GM19240 (cell line): ENCODE data around the gene PIGQ.

Experiments
- DNase-seq: peaks from one replicate; pipeline ENCODE4 v3.0.0; 2011; ENCODE audit warnings: low spot score; ENCODE audit not compliant: insufficient read length

PIGQ gene

DNA sequence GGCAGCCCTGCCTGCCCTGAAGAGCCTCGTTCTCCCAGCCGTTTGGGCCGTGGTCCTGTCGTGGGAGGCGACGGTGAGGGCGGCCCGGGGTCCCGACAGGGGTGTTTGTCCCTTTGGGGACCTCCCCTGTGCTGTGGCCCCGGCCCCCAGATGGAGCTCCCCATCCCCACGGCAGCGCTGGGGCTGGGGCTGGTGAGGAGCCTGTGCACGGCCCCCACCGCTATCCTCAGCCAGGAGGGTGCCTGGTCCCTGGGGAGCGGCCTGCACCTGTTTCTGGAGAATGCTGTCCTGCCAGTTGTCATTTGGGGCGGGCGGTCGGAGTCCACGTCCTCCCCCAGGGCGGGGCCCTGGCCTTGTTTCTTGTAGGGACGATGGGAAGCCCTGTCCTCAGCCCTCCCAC lies 35.6 kb upstream of the PIGQ start:
- DNase-seq = no peak

GRCh38 chr16:534856-535445 lies 34.8 kb upstream of the PIGQ start:
- DNase-seq = no peak

DNA sequence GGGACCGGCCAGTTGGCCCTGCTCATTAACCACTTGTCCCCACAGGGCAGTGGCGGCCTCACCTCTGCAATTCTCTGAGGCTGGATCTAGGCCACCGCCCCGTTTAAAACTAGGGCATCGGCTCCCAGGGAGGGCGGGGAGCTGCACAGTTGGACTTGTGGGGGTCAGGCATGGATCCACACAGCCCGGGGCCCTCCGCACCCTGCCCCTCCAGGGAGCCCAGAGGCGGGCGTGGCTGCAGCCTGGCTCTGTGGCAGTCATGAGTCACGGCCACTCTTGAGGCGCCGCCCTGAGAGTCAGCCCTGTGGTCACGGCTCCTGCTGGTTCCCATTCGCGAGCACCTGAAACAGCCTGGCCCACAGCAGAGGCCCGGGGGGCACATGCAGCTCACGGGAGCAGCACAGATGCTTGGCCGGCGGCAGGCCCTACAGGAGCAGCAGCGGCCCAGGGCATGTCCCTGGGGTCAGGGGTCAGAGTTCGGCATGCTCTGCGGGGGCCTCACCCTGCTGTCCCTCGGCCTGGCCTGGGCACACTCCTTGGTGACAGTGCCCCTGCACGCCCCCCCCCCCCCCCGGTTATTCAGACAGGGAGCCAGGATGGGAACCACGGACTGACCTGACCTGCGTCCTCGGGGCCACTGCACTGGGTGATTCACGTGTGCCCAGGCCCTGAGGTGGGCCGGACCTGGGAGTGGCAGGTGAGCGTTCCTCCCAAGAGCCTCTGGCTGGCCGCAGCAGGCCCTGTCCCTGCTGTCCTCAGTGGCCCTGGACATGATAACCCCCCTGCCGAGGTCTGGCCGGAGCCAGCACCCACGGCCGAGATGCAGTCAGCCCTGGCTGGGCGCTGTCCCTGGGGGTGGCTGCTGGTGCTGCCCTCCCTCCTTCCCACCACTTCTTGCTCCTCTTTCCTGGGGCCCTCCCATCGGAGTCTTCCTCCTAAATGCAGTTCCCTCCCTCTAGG lies 34.0 kb upstream of the PIGQ start:
- no peak for DNase-seq

DNA sequence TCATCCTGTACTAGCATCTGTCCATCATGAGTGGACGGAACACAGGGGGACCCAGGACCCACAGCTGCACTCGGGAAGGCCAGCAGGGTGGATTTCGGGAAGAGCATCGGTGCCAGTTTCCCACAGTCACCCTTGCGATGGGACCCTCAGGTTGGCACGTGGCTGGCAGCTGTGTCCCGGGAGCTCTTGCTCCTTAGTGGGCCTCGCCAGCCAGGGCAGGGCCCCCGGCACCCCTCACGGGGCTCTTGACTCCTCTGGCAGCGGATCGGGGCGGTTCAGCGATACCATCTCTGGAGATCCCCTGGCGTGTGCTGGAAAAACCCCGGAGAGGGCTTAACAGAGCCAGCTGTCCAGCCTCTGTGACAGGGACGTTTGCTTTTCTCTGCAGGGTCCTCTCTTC lies 33.0 kb upstream of the PIGQ start:
- no peak for DNase-seq

- no peak for DNase-seq
Observed at GRCh38 chr16:537415-538335, 32.1 kb upstream of the PIGQ start.

- no peak for DNase-seq
Observed at GRCh38 chr16:539901-540530, 29.8 kb upstream of the PIGQ start.

GRCh38 chr16:540645-541340 lies 29.0 kb upstream of the PIGQ start:
- DNase-seq = no peak

GRCh38 chr16:543301-544164 lies 26.2 kb upstream of the PIGQ start:
- DNase-seq = no peak

- DNase-seq = no peak
Observed at GRCh38 chr16:544517-544916, 25.3 kb upstream of the PIGQ start.

- no peak for DNase-seq
Observed at GRCh38 chr16:546909-547770, 22.6 kb upstream of the PIGQ start.

- DNase-seq = no peak
Observed at GRCh38 chr16:548586-548985, 21.2 kb upstream of the PIGQ start.

DNA sequence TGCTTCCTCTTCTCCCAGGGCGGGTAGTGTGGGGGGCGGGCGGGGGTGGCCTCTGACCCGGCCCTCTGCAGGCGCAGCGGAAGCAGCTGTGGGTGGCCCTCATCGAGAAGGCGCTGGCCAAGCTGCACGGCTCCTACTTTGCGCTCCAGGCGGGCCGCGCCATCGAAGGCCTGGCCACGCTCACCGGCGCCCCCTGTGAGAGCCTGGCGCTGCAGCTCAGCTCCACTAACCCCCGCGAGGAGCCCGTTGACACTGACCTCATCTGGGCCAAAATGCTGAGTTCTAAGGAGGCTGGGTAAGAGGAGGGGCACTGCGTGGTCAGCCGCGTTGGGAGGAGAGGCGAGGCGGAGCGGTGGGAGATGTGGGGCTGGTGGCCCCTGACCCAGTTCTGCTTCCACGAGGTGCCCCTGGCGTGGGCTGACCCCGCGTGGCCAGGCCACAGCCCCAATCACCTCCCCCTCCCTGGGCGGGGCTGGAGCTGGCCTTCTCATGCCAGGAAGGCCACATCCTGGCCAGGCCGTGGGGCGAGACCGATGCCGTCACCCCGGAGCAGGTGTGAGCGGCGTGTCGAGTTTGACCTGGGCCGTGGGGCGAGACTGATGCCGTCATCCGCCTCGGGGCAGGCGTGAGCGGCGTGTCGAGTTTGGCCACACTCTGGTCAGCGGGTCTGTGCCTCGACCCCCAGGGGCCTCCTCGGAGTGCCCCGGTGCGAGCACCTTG lies 20.1 kb upstream of the PIGQ start:
- DNase-seq = no peak

GRCh38 chr16:551210-551609 lies 18.6 kb upstream of the PIGQ start:
- no peak for DNase-seq

- DNase-seq = no peak
Observed at GRCh38 chr16:552171-552570, 17.6 kb upstream of the PIGQ start.

DNA sequence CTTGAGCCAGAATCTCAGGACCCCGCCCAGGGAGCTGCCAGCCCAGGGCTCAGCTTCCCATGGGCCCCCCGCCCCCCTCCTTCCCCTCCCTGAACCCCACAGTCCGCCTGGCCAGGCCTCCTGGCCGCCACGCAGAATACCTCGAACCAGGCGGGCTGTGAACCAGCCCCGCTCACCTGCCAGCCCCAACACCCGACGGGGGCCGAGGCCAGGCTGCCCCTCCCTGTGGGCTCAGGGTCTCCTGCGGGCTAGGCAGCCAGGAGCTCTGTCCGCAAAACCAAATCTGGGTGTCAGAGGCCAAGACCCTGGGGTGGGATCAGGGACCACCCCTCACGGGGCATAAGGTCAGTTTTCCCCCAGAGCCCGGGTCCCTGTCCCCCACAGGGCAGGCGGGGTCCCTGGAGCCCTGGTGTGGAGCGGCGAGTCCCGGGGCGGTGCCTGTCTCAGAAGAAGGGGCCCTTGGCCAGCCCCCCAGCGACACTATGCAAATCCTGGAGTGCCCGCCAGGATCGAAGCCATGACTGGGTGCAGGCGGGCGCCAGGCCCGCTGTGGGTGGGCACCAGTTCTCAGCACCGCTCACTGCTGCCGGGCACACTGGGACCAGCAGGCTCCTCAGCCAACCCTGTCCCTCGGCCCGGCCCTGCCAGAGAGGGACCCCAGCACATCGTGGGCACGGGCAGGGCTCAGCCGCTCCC lies 16.0 kb upstream of the PIGQ start:
- no peak for DNase-seq

- no peak for DNase-seq
Observed at GRCh38 chr16:554297-554621, 15.5 kb upstream of the PIGQ start.

DNA sequence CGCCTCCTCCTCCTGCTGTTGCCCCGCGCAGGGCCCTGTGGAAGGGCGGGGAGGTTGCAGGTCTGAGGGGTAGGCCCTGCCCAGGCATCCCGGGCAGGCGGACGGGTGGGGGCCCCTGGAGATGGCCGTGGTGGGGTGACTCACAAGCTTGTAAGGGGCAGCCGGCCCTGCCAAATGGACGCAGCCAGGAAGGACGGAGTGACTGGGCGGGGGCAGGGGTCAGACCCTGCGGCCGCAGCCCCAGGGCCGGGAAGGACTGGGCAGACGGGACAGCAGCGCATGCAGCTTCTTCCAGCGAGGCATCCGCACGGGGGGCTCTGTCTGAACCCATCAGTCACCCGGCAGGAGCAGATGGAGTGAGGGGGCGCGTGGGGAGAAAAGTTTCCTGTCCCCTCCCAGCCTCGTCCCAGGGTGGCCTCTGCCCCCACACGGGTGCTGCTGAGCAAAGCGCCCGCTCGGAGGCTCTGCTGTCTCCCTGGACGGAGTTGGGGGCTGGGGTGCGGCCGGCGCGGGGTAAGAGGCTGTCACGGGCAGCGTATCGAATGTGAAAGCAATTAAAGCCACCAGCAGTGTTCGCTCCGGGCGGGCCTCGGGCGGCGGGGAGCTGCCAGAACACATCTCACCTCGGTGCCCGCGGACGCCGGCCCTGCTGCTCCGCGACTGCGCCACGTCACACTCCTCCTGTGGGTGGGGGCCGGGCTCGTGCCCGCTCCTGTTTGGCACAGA lies 15.0 kb upstream of the PIGQ start:
- no peak for DNase-seq
